Fibroblast of pulmonary artery (primary cell): Measurements from ENCODE around the gene PTPRM.
A peak's percentile ranks its signal among the peaks of the same experiment; 100 is the strongest.

ENCODE experiments used
- DNase-seq: peaks from one replicate; pipeline ENCODE4 v3.0.0-alpha.2; 2010; ENCODE audit warnings: low read depth
- H3K4me3 ChIP-seq: replicated peaks from 2 replicates; pipeline ENCODE4 v1.5.1; 2011; ENCODE audit warnings: low read depth, mild to moderate bottlenecking, control low read depth, low read length, moderate library complexity
- TF ChIP-seq, protein P1 (sequence below): IDR thresholded peaks from 2 replicates; pipeline ENCODE4 v1.5.1; 2011; ENCODE audit warnings: mild to moderate bottlenecking, control low read depth, low read length, inconsistent platforms; ENCODE audit errors: missing control alignments

PTPRM gene

GRCh38 chr18:7748251-7749007, 181.3 kb downstream of the PTPRM start:
- no peak overlapping the region for H3K4me3 ChIP-seq
- no peak for DNase-seq
- TF ChIP-seq, protein P1, sequence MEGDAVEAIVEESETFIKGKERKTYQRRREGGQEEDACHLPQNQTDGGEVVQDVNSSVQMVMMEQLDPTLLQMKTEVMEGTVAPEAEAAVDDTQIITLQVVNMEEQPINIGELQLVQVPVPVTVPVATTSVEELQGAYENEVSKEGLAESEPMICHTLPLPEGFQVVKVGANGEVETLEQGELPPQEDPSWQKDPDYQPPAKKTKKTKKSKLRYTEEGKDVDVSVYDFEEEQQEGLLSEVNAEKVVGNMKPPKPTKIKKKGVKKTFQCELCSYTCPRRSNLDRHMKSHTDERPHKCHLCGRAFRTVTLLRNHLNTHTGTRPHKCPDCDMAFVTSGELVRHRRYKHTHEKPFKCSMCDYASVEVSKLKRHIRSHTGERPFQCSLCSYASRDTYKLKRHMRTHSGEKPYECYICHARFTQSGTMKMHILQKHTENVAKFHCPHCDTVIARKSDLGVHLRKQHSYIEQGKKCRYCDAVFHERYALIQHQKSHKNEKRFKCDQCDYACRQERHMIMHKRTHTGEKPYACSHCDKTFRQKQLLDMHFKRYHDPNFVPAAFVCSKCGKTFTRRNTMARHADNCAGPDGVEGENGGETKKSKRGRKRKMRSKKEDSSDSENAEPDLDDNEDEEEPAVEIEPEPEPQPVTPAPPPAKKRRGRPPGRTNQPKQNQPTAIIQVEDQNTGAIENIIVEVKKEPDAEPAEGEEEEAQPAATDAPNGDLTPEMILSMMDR = no peak

DNA sequence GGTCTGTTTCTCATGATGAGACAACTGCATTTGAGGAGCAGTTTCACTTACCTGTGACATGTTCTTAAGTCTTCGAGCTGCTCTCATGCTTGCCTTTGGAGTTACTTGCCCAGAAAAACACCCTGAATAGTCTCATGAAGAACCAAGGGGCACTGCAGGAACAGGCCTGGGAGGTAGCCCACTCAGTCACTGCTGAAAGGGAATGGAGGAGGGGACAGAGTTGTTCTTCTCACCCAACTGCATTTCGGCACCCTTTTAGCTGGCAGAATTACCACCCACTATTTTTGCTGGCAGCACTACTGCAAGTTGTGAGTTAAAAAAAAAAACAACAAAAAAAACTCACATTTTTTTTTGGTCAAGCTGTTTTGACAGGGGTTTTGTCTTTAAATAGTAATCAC, 181.9 kb downstream of the PTPRM start:
- TF ChIP-seq, protein P1 = no peak
- no peak overlapping the region for H3K4me3 ChIP-seq
- DNase-seq = no peak

- H3K4me3 ChIP-seq = no peak overlapping the region
- TF ChIP-seq, protein P1 = no peak
- DNase-seq = peak; percentile 35
Measured at GRCh38 chr18:7749510-7749981, 182.4 kb downstream of the PTPRM start.

GRCh38 chr18:7750095-7750663, 183.1 kb downstream of the PTPRM start:
- DNase-seq = no peak
- TF ChIP-seq, protein P1 = no peak
- H3K4me3 ChIP-seq = no peak overlapping the region

DNA sequence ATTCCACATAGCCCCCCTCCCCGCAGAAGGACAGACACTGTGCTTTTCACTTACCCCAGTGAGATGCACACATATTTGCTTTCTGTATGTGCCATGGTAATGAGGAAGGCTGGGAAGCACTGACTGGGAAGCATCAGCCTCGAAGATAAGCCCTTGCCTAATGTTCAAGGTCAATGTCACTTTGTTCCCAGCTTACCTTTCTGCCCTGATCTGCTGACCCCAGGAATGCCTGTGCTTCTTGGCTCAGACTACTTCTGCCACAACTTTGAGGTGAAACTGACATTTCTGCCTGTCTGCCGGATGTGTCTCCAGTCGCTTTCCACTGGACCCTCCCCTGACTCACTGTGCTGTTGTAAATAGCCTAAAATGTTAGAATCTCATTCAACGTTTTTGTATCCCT, 183.8 kb downstream of the PTPRM start:
- TF ChIP-seq, protein P1 = no peak
- no peak overlapping the region for H3K4me3 ChIP-seq
- DNase-seq = no peak

DNA sequence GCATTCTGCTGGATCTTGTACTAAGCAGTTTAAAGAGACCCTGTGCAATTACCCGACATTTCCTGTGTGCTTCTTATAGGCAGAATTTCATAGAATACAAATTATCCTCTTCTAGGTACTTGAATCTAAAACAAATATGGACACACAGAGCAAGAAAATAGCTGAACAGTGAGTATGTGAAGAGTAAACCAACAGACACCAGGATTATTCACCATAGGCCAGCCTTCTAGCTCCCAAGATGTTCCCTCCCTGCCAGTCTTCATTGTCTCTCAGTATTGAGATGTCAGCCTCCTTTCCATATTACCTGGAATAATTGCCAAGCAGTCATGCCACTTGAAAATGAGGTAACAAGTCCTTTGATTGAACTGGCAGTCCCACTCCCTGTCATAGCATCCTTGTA, 187.1 kb downstream of the PTPRM start:
- no peak for DNase-seq
- TF ChIP-seq, protein P1 = no peak
- no peak overlapping the region for H3K4me3 ChIP-seq

GRCh38 chr18:7754725-7755181, 187.6 kb downstream of the PTPRM start:
- DNase-seq = no peak
- TF ChIP-seq, protein P1 = no peak
- H3K4me3 ChIP-seq = no peak overlapping the region
